Mucosa of descending colon (tissue), 3 donors: ENCODE results near the gene GLRB. TPM values are rescaled to one million over a fixed set of nuclear protein-coding genes. Genes with fewer than 3 reads are reported as not detected.

ENCODE experiments used
- ATAC-seq: fragments of 200-7000 bp; cut with Tn5 transposase; one replicate; pipeline ENCODE4 v1.9.1; 2020; ENCODE audit warnings: mild to moderate bottlenecking, moderate library complexity
- DNase-seq, 3 donors: peaks; one replicate each; pipeline ENCODE4 v3.0.0-alpha.2; 2020
- H3K36me3 ChIP-seq: fragments of 200-600 bp; one replicate; pipeline ENCODE4 v1.8.0; 2021; ENCODE audit warnings: low read depth, mild to moderate bottlenecking
- H3K4me1 ChIP-seq: fragments of 200-600 bp; one replicate; pipeline ENCODE4 v1.8.0; 2021; ENCODE audit warnings: low read depth, mild to moderate bottlenecking
- H3K4me3 ChIP-seq: fragments of 200-600 bp; one replicate; pipeline ENCODE4 v1.8.0; 2021; ENCODE audit warnings: mild to moderate bottlenecking
- H3K9me3 ChIP-seq: fragments of 200-600 bp; one replicate; pipeline ENCODE4 v1.8.0; 2021; ENCODE audit warnings: mild to moderate bottlenecking
- CTCF ChIP-seq: fragments of 200-600 bp; IDR thresholded peaks from one replicate; pipeline ENCODE4 v1.8.0; 2022; ENCODE audit warnings: antibody characterized with exemption, mild to moderate bottlenecking
- intact Hi-C, 2 donors: fragments of 100-400 bp; cut with DNase I in 1 of 2; cut with micrococcal nuclease in 1 of 2; formaldehyde crosslinking; loops; one replicate each; pipeline versions ENCODE4 v1.11.0 to v1.11.1; 2022; cut with DNase I, micrococcal nuclease
- total RNA-seq, 3 donors: library from RNA; stranded (reverse); fragmentation: NEBNext Ultra II Directional in 2 of 3; extraction: Animal tissue kit (Norgen Biotek cat#: 25700) in 2 of 3; gene quantifications; one replicate each; pipeline versions ENCODE4 v1.2.1 to v1.2.4, GENCODE V29; 2021 to 2023
- donor health status: DM: no; HTN: no; CAD: no; lungs with moderate emphysema.
- donor health status: DM: no; HTN: no; CAD: no.
- donor health status: DM: no; HTN: yes; CAD: no.

GLRB gene
- total RNA-seq, 3 donors from 2014 or later = 0.10 to 5.2 (median 0.14) TPM

- no peak for DNase-seq
These were observed 145.5 kb downstream of the GLRB start for GRCh38 chr4:157221426-157221894.

More at GRCh38 chr4:157221426-157221894, 145.5 kb downstream of the GLRB start:
- TF ChIP-seq CTCF = no peak
- no peak for ATAC-seq
- no peaks in the 10 kb centered on the region for H3K36me3 ChIP-seq
- H3K4me3 ChIP-seq = no peak overlapping the region
- H3K9me3 ChIP-seq = no peaks in the 10 kb centered on the region
- intact Hi-C loops = no loop called here
- H3K4me1 ChIP-seq = no peaks in the 10 kb centered on the region

Other genes with a start within 250 kb of the GLRB start
- 10 to 100 TPM in 1 of 3 donors, 1 to 10 TPM in 2; 3.9 to 27.9 (median 6.1) TPM for gene PDGFC, start 104.4 kb upstream of the GLRB start, total RNA-seq
- gene GRIA2, start 144.6 kb downstream of the GLRB start, total RNA-seq = 1 to 10 TPM in 1 of 3 donors, under 1 TPM in 1, not detected in 1; 0.36 to 1.7 TPM